ENCODE data around the gene CATSPER4.
"Not testable (repeated sequence)": the region's sequence is repeated elsewhere in the genome, so short reads cannot be mapped to it uniquely, and the experiment has no call there.

The CATSPER4 gene

DNA sequence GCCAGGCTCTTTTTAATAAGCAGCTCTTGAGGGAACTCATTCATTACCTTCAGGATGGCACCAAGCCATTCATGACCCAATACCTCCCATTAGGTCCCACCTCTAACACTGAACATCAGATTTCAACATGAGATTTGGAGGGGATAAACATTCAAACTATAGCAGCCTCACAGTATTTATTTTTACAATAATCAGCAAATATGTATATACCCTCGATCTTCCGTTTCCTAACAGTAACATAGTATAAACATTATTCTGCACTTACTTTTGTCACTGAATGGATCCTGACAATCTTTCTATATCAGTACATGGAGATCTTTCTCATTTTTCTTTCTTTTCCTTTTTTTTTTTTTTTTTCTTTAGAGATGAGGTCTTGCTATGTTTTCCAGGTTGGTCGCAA lies 5.4 kb downstream of the CATSPER4 start:
- DNase-seq (ENCODE audit: low read depth): no peak

DNA sequence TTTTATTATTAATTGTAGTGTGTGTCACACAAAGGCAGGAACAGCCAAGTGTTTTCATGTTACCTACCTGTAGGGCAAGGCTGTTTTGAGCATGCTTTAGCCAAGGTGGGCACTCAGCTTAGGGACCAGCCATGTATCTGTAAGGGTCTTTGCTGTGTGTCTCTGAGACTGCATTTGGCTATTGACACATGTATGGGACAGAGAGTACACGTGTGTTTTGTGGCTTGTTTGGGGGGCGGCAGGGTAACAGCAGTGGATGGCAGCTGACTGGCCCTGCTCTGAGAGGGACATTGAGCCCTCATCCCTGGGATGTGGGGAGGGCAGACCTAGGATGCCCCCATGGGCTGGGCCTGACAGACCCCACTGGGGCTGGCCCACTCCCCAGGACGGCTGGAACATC lies 6.9 kb downstream of the CATSPER4 start:
- no peak for DNase-seq (ENCODE audit: low read depth)

DNA sequence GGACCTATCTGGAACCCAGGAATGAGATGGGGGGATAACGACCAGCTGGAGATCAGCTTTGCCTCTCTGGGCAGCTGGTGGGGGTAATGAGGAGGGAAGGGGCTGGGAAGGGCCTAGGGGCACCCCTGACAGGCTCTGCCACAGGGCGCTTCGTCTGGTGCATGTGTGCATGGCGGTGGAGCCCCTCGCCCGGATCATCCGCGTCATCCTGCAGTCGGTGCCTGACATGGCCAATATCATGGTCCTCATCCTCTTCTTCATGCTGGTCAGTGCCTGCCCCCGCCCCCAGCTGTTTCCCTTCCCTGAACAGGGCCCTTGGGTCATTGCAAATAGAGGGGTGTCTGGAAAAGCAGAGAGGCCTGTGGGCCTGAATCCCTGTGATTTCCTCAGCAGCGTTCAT lies 7.4 kb downstream of the CATSPER4 start:
- no peak for DNase-seq (ENCODE audit: low read depth)

DNA sequence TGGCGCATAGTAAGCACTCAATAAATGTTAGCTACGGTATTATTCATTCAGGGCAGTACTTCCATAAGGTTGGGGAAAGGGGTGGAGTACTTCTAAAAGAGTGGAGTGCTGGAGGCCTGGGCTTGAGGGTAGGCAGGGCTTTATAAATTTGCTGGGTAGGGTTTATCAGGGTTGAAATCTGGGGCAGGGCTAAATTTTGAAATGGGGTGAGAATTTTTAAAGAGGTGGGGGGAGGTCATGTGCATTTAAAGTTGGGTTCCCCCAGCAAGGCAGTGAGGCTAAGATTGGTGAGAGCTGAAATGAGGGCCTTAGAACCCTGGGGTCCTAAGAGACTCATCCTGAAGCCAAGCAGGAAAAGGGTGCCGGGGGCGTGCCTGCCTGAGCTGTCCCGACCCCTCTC lies 10.0 kb downstream of the CATSPER4 start:
- no peak for DNase-seq (ENCODE audit: low read depth)

DNA sequence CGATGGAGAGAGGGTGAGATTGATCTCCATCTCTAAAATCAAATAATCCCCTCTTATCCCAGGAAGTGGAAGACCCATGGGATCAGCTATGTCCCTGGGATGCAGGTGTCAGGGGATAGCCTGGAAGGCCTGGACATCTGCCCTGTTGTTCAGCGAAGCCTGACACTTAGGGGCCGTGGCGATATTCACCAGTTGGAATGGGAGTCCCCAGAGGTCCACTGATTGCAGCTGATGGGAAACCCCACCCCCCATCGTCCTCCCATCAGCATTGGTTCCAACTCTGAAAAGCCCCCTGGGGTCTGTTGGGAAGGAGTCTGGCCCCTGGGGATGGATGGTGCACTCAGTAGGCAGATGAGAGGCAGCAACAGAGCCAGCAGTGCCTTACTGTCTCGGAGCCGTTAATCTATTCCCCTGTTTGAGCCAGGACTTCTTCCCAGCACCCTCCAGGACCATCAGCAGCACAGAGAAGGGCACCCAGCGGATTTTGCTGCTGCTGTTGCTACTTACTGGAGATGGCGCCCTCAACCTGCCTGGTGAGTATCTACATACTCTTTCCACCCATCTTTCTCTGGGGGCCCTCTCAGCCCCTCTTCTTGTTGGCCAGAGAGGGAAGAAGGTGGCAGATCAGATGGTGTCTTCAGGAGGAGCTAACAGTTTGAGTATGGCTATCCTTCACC lies 13.4 kb downstream of the CATSPER4 start:
- DNase-seq (ENCODE audit: low read depth): no peak

DNA sequence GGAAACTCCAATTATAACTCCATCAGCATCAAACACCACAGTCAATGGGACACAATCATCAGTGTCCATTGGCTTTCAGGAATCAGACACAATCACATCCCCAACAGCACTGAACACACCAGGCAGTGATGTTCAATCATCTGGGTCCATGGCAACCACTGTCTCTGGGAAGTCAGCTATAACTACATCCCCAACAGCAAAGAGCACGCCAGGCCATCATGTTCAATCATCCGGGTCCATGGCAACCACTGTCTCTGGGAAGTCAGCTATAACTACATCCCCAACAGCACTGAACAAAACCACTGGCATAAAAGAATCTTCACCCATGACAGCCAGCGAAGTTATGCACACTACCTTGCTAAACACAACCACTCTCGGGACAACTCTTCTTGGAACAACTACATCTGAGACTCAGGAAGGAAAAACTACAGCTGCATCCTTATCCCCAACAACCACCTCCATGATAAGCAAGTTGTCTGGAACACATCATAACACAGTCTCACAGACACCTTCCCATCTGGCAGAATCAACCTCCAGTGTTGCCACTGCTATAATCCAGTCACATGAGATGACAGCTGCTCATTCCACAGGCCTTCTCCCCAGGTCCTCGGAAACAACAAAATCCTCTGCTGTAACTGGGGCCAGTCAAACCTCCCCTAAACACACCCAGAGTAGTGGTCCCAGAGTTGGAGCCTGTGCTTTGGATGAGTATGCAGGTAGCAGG lies 19.9 kb downstream of the CATSPER4 start:
- no peak for DNase-seq (ENCODE audit: low read depth)

DNA sequence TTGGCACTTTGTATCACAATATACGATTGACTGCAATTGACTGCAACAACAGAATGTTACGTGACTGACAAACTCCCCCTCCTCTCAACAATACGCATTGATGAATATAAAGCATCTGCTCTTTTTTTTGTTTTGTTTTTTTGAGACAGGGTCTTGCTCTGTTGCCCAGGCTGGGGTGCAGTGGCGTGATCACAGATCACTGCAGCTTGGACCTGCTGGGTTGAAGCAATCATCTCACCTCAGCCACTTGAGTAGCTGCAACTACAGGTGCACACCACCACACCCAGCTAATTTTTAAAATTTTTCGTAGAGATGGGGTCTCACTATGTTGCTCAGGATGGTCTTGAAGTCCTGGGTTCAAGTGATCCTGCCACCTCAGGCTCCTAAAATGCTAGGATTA lies 22.3 kb downstream of the CATSPER4 start:
- DNase-seq (ENCODE audit: low read depth): no peak

DNA sequence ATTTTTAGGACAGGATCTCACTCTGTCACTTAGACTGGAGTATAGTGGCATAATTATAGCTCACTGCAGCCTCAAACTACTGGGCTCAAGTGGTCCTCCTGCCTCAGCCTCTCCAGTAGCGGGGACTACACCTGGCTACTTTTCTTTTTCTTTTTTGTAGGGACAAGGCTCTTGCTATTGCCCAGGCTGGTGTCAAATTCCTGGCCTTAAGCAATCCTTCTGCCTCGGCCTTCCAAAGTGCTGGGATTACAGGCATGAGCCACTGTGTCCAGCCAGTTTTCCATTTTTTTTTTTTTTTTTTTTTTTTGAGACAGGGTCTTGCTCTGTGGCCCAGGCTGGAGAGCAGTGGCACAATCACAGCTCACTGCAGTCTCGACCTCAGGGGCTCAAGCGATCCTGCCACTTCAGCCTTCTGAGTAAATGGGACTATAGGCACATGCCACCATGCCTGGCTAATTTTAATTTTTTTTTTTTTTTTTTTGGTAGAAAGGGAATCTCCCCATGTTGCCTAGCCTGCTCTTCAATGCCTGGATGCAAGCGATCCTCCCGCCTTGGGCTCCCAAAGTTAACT lies 23.0 kb downstream of the CATSPER4 start:
- no peak for DNase-seq (ENCODE audit: low read depth)

DNA sequence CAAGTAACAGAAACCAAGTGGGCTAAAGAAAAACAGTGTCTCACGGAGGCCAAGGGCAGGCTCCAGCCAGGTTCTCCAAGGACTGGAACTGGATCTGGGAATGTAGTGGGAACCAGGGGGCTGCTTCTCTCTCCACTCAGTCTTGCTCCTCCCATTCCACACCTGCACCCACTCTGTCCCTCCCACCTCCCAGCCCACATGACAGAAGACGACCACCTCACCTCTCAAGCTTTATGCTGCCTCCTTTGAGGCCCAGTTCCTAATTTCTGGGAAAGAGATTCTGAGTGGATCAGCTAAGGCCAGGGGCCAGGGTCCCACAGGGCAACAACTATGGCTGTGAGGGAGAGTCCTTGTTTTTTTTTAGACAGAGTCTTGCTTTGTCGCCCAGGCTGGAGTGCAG lies 24.8 kb downstream of the CATSPER4 start:
- no peak for DNase-seq (ENCODE audit: low read depth)

DNA sequence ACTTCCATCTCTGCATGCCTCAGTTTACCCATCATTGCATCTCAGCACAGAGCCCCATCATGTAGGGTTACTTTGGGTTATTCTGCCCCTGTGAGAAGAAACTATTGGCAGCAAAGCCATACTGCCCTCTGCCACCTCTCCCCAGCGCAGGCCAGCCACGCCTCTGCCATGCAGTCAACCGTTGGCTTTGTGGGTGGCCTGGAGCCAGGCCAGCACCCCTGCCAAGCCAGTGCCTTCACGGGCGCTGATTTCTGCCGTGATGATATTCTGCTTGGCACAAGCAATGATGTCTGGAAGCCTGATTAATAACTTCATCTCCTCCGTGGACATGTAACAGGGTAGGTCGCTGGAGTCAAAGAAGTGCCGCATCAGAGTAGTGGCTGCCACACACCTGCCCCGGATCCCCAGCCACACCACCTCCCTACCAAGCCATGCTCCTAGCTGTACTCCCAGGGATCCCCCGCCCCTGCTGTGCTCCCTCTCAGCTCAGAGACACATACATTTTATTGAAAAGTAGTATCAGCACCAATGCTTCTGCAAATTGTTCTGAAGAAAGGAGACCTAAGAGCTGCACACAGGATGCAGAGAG lies 28.6 kb downstream of the CATSPER4 start:
- DNase-seq (ENCODE audit: low read depth): no peak

DNA sequence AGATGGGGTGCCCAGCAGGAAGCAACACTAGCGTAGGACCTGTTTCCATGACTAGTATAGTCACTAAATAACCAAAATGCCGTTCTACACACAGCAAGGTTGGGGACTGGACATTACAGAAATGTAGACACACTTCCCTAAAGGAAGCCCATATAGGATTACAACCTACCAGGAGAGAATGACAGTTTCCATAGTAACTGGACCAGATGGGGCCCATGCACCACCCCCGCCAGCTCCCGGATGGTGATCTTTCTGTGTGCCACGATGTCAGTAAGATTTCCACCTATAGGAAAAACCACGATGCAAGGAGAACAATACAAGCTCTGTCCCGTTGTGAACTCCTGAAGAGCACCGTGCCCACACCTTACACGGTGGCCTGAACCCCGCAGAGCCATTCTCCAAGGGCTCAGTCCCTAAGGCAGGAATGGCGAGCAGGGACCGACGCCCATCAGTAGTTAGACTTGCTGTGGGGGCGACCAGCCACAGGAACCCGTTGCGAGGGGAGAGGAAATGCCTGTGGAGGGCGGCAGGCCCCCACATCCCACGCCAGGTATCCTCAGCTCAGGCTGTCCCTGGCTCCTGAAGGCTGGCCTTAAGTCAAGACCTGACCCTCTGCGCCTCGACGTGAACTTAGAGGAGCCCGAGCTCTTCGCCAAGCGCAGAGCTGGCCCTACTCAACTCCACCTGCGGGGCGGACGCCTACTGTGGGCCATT lies 30.0 kb downstream of the CATSPER4 start:
- no peak for DNase-seq (ENCODE audit: low read depth)

DNA sequence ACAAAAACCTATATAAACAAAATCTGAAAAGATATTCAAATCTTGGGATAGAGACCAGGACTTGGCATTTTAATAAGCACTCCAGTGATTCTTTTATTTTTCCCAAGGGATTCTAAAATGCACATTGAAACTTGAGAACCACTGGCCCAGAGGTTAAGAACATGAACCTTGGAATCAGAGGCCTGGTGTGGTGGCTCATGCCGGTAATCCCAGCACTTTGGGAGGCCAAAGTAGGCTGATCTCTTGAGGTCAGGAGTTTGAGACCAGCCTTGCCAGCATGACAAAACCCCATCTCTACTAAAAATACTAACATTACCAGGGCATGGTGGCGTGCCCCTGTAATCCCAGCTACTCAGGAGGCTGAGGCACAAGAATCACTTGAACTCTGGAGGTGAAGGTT lies 30.7 kb downstream of the CATSPER4 start:
- no peak for DNase-seq (ENCODE audit: low read depth)

DNA sequence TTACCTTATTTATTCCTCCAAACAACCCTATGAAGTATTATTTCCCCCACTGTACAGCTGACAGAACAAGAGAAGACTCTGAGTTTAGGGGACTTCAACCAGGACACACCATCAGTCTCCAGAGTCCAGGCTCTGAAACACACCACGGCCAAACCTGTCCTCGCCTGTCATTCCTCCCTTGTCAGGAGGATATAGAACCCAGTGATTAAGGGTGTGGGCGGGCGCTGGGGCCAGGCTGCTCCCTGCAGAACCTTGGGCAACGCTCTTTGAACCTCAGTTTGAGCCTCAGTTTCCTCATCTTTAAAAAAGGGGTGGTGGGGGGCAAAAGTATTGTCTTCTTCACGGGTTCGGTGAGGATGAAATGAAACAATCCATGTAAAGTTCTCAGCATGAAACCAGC lies 34.2 kb downstream of the CATSPER4 start:
- no peak for DNase-seq (ENCODE audit: low read depth)

DNA sequence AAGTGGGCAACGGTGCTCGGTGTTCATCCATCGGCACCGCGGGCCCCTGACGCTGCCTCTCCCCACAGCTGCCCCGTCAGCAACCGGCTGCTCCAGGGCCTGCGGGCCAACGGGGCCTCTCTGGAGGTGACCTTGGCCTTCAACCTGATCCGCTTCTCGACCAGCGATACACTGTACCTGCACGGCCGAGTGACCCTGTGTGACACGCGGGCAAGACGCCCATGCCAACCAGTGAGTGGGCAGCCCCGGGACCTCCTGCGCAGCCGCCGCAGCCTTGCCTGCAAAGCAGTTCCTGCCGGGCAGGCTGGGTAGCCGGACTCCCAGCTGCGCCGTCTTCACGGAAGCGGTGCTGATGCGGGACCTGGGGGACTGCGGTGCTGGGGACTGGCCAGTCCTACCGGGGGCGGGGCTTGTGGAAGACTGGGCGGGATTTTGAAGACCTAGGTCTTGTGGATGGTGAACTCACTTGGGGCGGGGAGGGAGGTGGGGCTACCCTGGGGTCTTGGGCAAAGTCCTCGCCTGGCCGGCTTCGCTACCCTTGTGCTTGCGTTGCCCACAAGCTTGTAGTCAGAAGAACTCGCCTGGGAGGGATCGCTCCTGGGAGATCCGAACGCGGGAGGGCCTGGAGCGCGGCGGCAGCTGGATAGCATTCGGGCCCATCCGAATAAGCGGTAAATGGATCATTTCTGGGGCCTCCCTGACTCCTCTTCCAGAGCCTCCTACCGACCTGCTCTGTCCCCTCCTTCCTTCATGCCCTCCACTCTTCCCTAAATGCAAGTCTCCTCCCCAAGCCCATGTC lies 34.8 kb downstream of the CATSPER4 start:
- no peak for DNase-seq (ENCODE audit: low read depth)

DNA sequence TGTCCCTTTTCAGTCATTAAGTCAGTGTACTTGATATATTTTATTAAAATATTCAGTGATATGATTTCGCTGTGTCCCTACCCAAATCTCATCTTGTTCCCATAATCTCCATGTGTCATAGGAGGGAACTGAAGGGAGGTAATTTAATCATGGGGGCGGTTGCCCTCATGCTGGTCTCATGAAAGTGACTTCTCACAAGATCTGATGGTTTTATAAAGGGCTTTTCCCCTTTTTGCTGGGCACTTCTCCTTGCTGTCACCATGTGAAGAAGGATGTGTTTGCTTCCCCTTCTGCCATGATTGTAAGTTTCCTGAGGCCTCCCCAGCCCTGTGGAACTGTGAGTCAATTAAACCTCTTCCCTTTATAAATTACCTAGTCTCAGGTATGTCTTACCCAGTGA lies 40.3 kb downstream of the CATSPER4 start:
- not testable (repeated sequence) for DNase-seq (ENCODE audit: low read depth)

DNA sequence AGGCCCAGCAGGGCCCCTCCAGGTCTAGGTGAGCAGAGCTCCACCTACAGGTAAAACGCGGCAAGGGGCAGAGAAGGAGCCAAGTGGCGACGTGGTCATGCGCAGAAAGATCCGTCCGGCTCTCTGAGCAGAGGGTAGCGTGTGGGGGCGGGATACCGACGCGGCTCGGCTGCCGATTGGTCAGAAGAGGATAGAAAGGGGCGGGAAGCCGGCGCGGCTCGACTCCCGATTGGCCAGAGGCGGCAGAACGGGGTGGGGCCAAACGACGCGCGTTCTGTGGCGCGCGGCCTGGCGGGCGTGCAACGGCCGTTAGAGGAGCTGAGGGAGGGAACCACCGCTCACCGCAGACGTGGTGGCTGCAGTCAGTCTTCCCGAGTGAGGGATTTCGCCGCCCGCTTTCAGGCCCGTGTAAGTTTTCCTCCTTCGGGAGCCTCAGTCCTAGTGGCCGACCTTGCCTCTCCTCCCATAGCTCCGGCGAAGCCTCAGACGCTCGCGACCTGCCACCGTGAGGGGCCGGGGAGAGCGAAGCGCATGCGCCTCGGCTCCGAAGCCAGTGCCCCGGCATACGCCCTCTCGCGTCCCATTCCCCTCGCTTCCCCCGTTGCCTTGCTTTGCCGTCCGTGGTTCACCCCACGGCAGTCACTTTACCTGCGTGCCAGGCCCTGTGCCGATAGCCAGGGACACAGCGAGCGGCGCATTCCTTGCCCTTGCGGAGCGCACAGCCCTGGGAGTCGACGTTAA lies 43.7 kb downstream of the CATSPER4 start, which contains the start of gene CEP85:
CEP85 (plus strand) TSS at position 298 of the 741 bp plus-strand sequence. CDS start 5,584 bp downstream, outside the sequence.
- peak; percentile 81 for DNase-seq (ENCODE audit: low read depth)

DNA sequence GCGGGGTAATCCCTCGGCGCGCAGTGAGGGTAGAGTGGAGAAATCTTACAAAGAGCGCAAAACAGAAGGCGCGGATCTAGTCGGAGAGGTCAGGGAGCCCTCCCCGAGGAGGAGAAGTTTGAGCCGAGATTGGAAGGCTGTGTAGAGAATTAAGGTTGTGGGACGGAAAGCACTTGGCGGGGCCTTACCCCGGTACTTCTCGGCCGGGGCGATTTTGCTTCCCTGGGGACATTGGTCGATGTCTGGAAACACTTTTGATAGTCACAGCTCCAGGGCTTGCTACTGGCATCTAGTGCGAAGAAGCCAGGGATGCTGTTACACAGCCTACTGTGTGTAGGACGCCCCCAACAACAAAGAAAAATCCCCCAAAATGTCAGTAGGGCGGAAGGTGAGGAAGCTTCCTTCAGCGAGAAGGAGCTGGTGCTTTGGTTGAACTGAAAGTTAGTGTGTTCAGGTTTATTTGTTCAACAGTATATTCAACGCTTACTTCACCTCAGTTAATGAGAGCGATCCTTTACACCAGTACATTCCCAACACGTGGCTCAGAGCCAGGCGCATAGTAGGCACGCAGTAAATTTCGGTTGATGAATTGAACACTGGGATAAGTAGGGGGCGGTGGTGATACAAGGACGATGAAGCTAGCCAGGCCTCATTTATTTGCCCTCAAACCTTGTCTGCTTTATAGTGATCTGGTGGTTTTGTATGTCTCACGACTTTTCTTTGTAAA lies 44.4 kb downstream of the CATSPER4 start:
- no peak for DNase-seq (ENCODE audit: low read depth)

DNA sequence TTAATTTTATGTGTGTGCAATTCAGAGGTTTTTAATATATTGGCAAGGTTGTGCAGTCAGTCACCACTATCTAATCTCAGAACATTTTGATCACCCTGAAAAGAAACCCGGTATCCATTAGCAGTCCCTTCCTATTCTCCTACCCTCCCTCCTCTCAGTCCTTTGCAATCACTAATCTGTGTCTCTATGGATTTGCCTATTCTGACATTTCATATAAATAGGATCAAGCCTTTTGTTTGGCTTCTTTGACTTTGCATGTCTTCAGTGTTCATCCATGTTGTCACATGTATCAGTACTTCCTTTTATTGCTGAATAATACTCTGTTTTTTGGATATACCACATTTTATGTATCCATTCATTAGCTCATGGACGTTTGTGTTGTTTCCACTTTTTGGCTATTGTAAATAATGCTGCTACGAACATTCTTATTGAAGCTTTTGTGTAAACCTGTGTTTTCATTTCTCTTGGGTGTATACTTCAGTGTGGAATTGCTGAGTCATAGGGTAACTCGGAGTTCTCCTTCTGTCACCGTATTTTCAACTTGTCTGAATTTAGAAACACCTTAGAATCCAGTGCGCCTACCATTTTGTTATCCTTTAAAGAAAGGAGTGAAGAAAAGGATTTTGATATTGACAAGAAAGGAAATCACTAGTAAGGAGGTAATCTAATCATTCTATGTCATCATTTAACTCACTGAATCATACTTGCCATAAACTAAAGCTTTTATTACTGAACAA lies 47.0 kb downstream of the CATSPER4 start:
- DNase-seq (ENCODE audit: low read depth): peak; percentile 17

DNA sequence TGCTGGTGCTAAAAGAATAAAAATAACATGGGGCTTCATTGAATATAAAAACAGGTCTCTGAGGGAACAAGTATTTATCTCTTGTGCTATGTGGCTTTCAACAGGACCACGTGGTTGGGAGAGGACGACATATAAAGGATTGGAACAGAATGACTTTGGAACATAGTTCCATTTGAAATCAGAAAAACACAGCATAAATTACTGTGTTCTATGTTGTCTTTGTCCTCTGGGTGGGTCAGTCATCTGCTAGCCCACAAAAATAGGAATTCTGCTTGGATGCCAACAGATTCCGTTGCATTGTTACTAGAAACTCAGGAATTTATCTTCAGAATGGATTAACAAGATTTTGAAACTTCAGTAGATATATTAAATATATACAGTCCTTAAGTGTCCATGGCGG lies 49.5 kb downstream of the CATSPER4 start:
- peak; percentile 32 for DNase-seq (ENCODE audit: low read depth)
